AG10803 (cell line): ENCODE measurements around the gene UBXN2A.
"Not testable (repeated sequence)": the region's sequence is repeated elsewhere in the genome, so short reads cannot be mapped to it uniquely, and the experiment has no call there.

Source experiments
- DNase-seq: peaks from one replicate; pipeline ENCODE4 v3.0.0; 2010; ENCODE audit warnings: low read depth
- H3K4me3 ChIP-seq: 2 replicates; pipeline ENCODE4 v1.5.1; 2011; ENCODE audit warnings: mild to moderate bottlenecking, low read length, control low read depth
- CTCF ChIP-seq: conservative IDR thresholded peaks from 2 replicates; pipeline ENCODE4 v1.5.1; 2011; ENCODE audit warnings: mild to moderate bottlenecking, low read length, control low read depth, inconsistent platforms

The UBXN2A gene

GRCh38 chr2:24024996-24025663, 84.9 kb downstream of the UBXN2A start:
- no peak for TF ChIP-seq CTCF
- H3K4me3 ChIP-seq = no peak overlapping the region
- DNase-seq = no peak

- TF ChIP-seq CTCF = no peak
- H3K4me3 ChIP-seq = no peak overlapping the region
- DNase-seq = no peak
Observed at GRCh38 chr2:24026233-24026632, 86.0 kb downstream of the UBXN2A start.

GRCh38 chr2:24038786-24039499, 98.7 kb downstream of the UBXN2A start:
- TF ChIP-seq CTCF = no peak
- DNase-seq = no peak
- no peak overlapping the region for H3K4me3 ChIP-seq

GRCh38 chr2:24040511-24040910, 100.2 kb downstream of the UBXN2A start:
- DNase-seq = no peak
- TF ChIP-seq CTCF = no peak
- no peak overlapping the region for H3K4me3 ChIP-seq

GRCh38 chr2:24043133-24043532, 102.9 kb downstream of the UBXN2A start:
- not testable (repeated sequence) for DNase-seq, H3K4me3 ChIP-seq

GRCh38 chr2:24045511-24046508, 105.5 kb downstream of the UBXN2A start:
- no peak for DNase-seq
- TF ChIP-seq CTCF = no peak
- H3K4me3 ChIP-seq = peak overlapping the region; percentile 82

GRCh38 chr2:24046599-24046929, 106.3 kb downstream of the UBXN2A start:
- no peak for TF ChIP-seq CTCF
- H3K4me3 ChIP-seq = peak overlapping the region; percentile 82
- DNase-seq = peak; percentile 8
